GM12878 (cell line): ENCODE results near the gene SNPH. TPM values are rescaled to one million over a fixed set of nuclear protein-coding genes. Genes with fewer than 3 reads are reported as not detected.
A peak's percentile ranks its signal among the peaks of the same experiment; 100 is the strongest.

Experiments
- ATAC-seq: fragments of 200-7000 bp; cut with Tn5 transposase; 3 replicates; pipeline ENCODE4 v1.9.1; 2020; ENCODE audit warnings: mild to moderate bottlenecking, moderate library complexity
- BruUV-seq: library from RNA; stranded (reverse); fragments of 400-500 nt; replicated peaks from 2 replicates; lab custom pipeline; 2021; lab: Mats Ljungman, UMichigan
- CTCF ChIA-PET: fragments of 300-600 bp; sonication (Branson Sonifier 250); formaldehyde crosslinking; extraction: SDS; loops from one replicate; lab custom pipeline; 2021; ENCODE audit warnings: inconsistent platforms; lab: Yijun Ruan, JAX
- POLR2A ChIA-PET: fragments of 350-600 bp; formaldehyde crosslinking; extraction: SDS; loops from one replicate; lab custom pipeline; 2021; ENCODE audit warnings: inconsistent platforms; lab: Charles Lee
- RAD21 ChIA-PET: fragments of 300-600 bp; sonication (Branson Sonifier 250); formaldehyde crosslinking; loops from one replicate; lab custom pipeline; 2023; ENCODE audit warnings: antibody characterized with exemption; ENCODE audit not compliant: unreplicated experiment; lab: Charles Lee
- SMC1A ChIA-PET: fragments of 300-600 bp; sonication (Branson Sonifier 250); formaldehyde crosslinking; loops from one replicate; lab custom pipeline; 2023; ENCODE audit not compliant: unreplicated experiment, uncharacterized antibody; lab: Charles Lee
- DNase-seq: peaks from one replicate; pipeline ENCODE4 v3.0.0-alpha.2; 2011; ENCODE audit warnings: low read depth, low spot score
- FAIRE-seq: peaks from 3 replicates; lab custom pipeline; 2011; peaks lifted over from hg19 to GRCh38; lab: Jason Lieb, UNC
- H2AFZ ChIP-seq: 2 replicates; pipeline ENCODE4 v1.6.0; 2011; ENCODE audit warnings: low read depth, low read length, control low read depth; ENCODE audit not compliant: control insufficient read depth
- H3K27ac ChIP-seq: 2 replicates; pipeline ENCODE4 v1.5.1; 2011; ENCODE audit warnings: control low read depth; ENCODE audit not compliant: control insufficient read depth, insufficient read depth
- H3K27me3 ChIP-seq, 2 experiments: replicated peaks in 1 of 2; 2 replicates each; pipeline versions ENCODE4 v1.6.0 to v1.6.1; 2011; ENCODE audit warnings: low read length in 1 of 2; ENCODE audit not compliant: control insufficient read depth in 2 of 2, insufficient read depth in 2 of 2
- H3K36me3 ChIP-seq, 2 experiments: 2 replicates each; pipeline ENCODE4 v1.5.1; 2011; ENCODE audit warnings: low read length in 1 of 2; ENCODE audit not compliant: control insufficient read depth in 2 of 2, insufficient read depth in 2 of 2
- H3K4me1 ChIP-seq: 2 replicates; pipeline ENCODE4 v1.6.1; 2011; ENCODE audit warnings: mild to moderate bottlenecking, low read length, moderate library complexity, mixed read lengths; ENCODE audit not compliant: control insufficient read depth, insufficient read depth
- H3K4me2 ChIP-seq: 2 replicates; pipeline ENCODE4 v1.6.0; 2011; ENCODE audit warnings: control low read depth; ENCODE audit not compliant: control insufficient read depth, insufficient read depth
- H3K4me3 ChIP-seq: fragments of 200-600 bp; sonication (generic); 2 replicates; pipeline ENCODE4 v1.5.1; 2016
- H3K79me2 ChIP-seq: 2 replicates; pipeline ENCODE4 v1.6.0; 2011; ENCODE audit warnings: low read length; ENCODE audit not compliant: control insufficient read depth, insufficient read depth
- H3K9ac ChIP-seq: 2 replicates; pipeline ENCODE4 v1.8.0; 2011; ENCODE audit warnings: low read length, control low read depth, mixed read lengths; ENCODE audit not compliant: control insufficient read depth, insufficient read depth
- H3K9me3 ChIP-seq: replicated peaks from 3 replicates; pipeline ENCODE4 v1.5.1; 2011; ENCODE audit warnings: mild to moderate bottlenecking, low read length; ENCODE audit not compliant: control insufficient read depth, insufficient read depth
- H4K20me1 ChIP-seq: 2 replicates; pipeline ENCODE4 v1.6.0; 2011; ENCODE audit not compliant: control insufficient read depth, insufficient read depth
- CHD1 ChIP-seq: IDR thresholded peaks from 2 replicates; pipeline ENCODE4 v1.6.1; 2012; ENCODE audit warnings: low read depth, low read length, improper control_type of control experiment
- CHD4 ChIP-seq: fragments of 200-600 bp; sonication (generic); IDR thresholded peaks from 2 replicates; pipeline ENCODE4 v1.6.1; 2016; ENCODE audit warnings: mild to moderate bottlenecking
- ESRRA ChIP-seq: IDR thresholded peaks from 2 replicates; pipeline ENCODE4 v1.6.1; 2012; ENCODE audit warnings: mild to moderate bottlenecking, low read length, improper control_type of control experiment
- FOXM1 ChIP-seq: IDR thresholded peaks from 2 replicates; pipeline ENCODE4 v1.6.1; 2012; ENCODE audit warnings: low read depth, mild to moderate bottlenecking, inconsistent platforms, low read length, moderate library complexity
- IKZF1 ChIP-seq: fragments of 450-650 bp; conservative IDR thresholded peaks from 2 replicates; pipeline ENCODE4 v1.6.1; 2017; ENCODE audit warnings: antibody characterized with exemption, mild to moderate bottlenecking
- LARP7 ChIP-seq: fragments of 450-650 bp; IDR thresholded peaks from 2 replicates; pipeline ENCODE4 v1.6.1; 2017; ENCODE audit warnings: mild to moderate bottlenecking
- NFIC ChIP-seq: IDR thresholded peaks from 2 replicates; pipeline ENCODE4 v1.6.1; 2012; ENCODE audit warnings: low read depth, mild to moderate bottlenecking, inconsistent platforms, low read length, moderate library complexity
- POLR2AphosphoS2 ChIP-seq: IDR thresholded peaks from 2 replicates; pipeline ENCODE4 v1.6.1; 2011; ENCODE audit warnings: low read depth, mild to moderate bottlenecking, low read length, improper control_type of control experiment, moderate library complexity
- RAD21 ChIP-seq: IDR thresholded peaks from 2 replicates; pipeline ENCODE4 v1.6.1; 2011; ENCODE audit warnings: mild to moderate bottlenecking, low read depth, low read length, moderate library complexity; ENCODE audit not compliant: insufficient read depth
- SREBF1 ChIP-seq: IDR thresholded peaks from 2 replicates; pipeline ENCODE4 v1.6.1; 2012; ENCODE audit warnings: mild to moderate bottlenecking, low read length
- SUPT20H ChIP-seq: IDR thresholded peaks from 2 replicates; pipeline ENCODE4 v1.6.1; 2011; ENCODE audit warnings: low read depth, mild to moderate bottlenecking, low read length, moderate library complexity, borderline replicate concordance; ENCODE audit not compliant: control insufficient read depth
- WGBS: methylation state at CpG from one replicate; pipeline ENCODE4 v1.1.6; 2016; ENCODE audit warnings: low lambda C conversion rate; ENCODE audit not compliant: insufficient replicate concordance, insufficient coverage; ENCODE audit errors: missing lambda C conversion rate; 5-methylcytosine and 5-hydroxymethylcytosine counted together
- in situ Hi-C: fragments of 300-500 bp; cut with MboI; formaldehyde crosslinking; loops from 9 replicates; pipeline ENCODE4 v1.14.3; 2018; ENCODE audit warnings: mixed read lengths
- intact Hi-C: fragments of 100-400 bp; cut with micrococcal nuclease; formaldehyde crosslinking; loops from one replicate; pipeline ENCODE4 v1.14.2; 2022; ENCODE audit not compliant: unreplicated experiment
- polyA plus RNA-seq, 11 experiments: library from polyadenylated mRNA; depleted of rRNA in 4 of 11; unstranded in 6 of 11; stranded (reverse) in 5 of 11; fragments of >200 nt; fragmentation: Nextera tagmentation in 4 of 11; fragmentation: Illumina TruSeq in 1 of 11; extraction: Ambion mirVana in 4 of 11; extraction: Trizol in 1 of 11; gene quantifications; 1 replicate in 1 of 11; 2 replicates in 10 of 11; pipeline versions ENCODE4 v1.2.1 to v1.2.3, GENCODE V29; 2011 to 2016; ENCODE audit warnings: inconsistent platforms in 2 of 11, missing spikeins in 2 of 11, low read depth in 1 of 11
- total RNA-seq, 4 experiments: library from RNA; depleted of rRNA in 3 of 4; stranded (reverse); fragments of >200 nt in 3 of 4; fragmentation: Illumina TruSeq in 1 of 4; extraction: Trizol in 1 of 4; gene quantifications; 2 replicates each; pipeline versions ENCODE4 v1.2.1 to v1.2.3, GENCODE V29; 2013 to 2021
- TF ChIP-seq, protein P1 (sequence below): IDR thresholded peaks from 2 replicates; pipeline ENCODE4 v1.6.1; 2011; ENCODE audit warnings: mild to moderate bottlenecking, low read depth, low read length, moderate library complexity; ENCODE audit not compliant: insufficient replicate concordance
- TF ChIP-seq, protein P2 (sequence below): fragments of 450-650 bp; IDR thresholded peaks from 2 replicates; pipeline ENCODE4 v1.6.1; 2017; ENCODE audit warnings: low read depth, mild to moderate bottlenecking, moderate library complexity
- TF ChIP-seq, protein P3 (sequence below): fragments of 450-650 bp; conservative IDR thresholded peaks from 2 replicates; pipeline ENCODE4 v1.6.1; 2017; ENCODE audit warnings: mild to moderate bottlenecking, moderate library complexity
- TF ChIP-seq, protein P4 (sequence below): fragments of 450-650 bp; formaldehyde crosslinking; IDR thresholded peaks from 2 replicates; pipeline ENCODE4 v1.4.0; 2020; ENCODE audit warnings: mild to moderate bottlenecking, moderate library complexity

The SNPH gene
- total and polyA plus RNA-seq, 10 of the 15 experiments (the other 5 are each of a cell fraction or from before 2014, with no cell fraction given), result 0.02 to 0.45 (median 0.34) TPM; not detected in 2

DNA sequence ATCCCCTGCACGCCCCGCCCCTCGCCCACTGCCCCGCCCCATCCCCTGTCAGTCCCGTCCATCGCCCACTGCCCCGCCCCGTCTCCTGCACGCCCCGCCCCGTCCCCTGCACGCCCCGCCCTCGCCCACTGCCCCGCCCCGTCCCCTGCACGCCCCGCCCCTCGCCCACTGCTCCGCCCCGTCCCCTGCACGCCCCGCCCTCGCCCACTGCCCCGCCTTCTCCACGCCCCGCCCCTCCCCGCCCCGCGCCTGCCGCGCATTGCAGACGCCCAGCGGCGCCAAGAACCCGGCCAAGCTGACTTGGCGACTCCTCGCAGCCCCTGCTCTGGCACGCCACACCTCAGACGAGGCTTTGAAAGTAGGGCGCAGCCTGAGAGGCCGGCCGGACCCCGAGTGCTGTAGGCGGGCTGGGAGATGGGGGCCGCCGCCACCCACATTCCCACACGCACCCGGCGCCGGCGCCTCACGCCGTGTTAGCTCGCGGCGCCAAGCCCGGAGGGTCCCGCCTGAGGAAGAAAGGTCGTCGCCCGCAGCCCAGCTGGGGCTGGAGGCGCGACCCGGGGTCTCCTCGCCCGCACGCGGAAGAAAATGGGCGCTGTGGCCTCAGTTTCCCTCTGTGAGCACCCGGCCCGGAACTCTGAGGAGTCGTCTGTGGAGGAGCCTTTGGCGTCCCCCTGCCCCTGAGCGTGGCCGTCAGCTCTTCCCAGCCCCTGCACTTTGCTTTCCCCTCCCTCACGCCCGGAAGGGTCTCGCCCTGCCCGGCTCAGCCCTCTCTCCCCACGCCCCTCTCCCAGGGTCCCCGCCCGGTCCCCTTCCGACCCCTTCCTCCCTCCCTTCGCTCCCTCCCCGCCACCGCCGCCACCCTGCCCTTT, 40.1 kb upstream of the SNPH start, which contains the start of gene RAD21L1:
Gene RAD21L1 (plus strand): TSS at position 262 of the 872 bp plus-strand sequence. CDS start 2,410 bp downstream, outside the sequence.
- POLR2A ChIA-PET, result no interaction called here
- BruUV-seq, result no TSS peak
- RAD21 ChIA-PET, result no interaction called here
- CTCF ChIA-PET, result interaction anchor here (1.6 kb wide), 1 partner anchor 10 kb away, joined by 4 read pairs; no protein-coding TSS in a partner anchor
- SMC1A ChIA-PET, result no interaction called here
- Histone ChIP-seq H2AFZ (peak within 1 kb of the TSS; percentile 60; the same call in 1 of the 2 replicates), H3K4me3 (peak within 1 kb of the TSS; percentile 73), H3K79me2 (no peaks in the 10 kb centered on the region), H3K4me2 (peak within 1 kb of the TSS; percentile 100), H3K9ac (no peak within 1 kb of the TSS), H3K36me3 (no peaks in the 10 kb centered on the region), H4K20me1 (no peaks in the 10 kb centered on the region), H3K4me1 (no peaks in the 10 kb centered on the region), H3K27me3 (peaks cover 0 to 2% of the 10 kb centered on the region in 2 experiments; a peak in 2 of 4 replicates), H3K27ac (no peak within 1 kb of the TSS), H3K9me3 (no peaks in the 10 kb centered on the region)
- in situ Hi-C loops (no loop called here), intact Hi-C loops (no loop called here)
- FAIRE-seq, result no peak
- TF ChIP-seq, protein P1, sequence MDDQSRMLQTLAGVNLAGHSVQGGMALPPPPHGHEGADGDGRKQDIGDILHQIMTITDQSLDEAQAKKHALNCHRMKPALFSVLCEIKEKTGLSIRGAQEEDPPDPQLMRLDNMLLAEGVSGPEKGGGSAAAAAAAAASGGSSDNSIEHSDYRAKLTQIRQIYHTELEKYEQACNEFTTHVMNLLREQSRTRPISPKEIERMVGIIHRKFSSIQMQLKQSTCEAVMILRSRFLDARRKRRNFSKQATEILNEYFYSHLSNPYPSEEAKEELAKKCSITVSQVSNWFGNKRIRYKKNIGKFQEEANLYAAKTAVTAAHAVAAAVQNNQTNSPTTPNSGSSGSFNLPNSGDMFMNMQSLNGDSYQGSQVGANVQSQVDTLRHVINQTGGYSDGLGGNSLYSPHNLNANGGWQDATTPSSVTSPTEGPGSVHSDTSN, result no peak
- TF ChIP-seq, protein P2, sequence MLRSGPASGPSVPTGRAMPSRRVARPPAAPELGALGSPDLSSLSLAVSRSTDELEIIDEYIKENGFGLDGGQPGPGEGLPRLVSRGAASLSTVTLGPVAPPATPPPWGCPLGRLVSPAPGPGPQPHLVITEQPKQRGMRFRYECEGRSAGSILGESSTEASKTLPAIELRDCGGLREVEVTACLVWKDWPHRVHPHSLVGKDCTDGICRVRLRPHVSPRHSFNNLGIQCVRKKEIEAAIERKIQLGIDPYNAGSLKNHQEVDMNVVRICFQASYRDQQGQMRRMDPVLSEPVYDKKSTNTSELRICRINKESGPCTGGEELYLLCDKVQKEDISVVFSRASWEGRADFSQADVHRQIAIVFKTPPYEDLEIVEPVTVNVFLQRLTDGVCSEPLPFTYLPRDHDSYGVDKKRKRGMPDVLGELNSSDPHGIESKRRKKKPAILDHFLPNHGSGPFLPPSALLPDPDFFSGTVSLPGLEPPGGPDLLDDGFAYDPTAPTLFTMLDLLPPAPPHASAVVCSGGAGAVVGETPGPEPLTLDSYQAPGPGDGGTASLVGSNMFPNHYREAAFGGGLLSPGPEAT, result no peak
- TF ChIP-seq CHD1 (no peak), CHD4 (no peak), POLR2AphosphoS2 (no peak), FOXM1 (no peak), LARP7 (no peak), NFIC (no peak), SREBF1 (no peak), SUPT20H (no peak), ESRRA (no peak), RAD21 (no peak), IKZF1 (no peak)
- TF ChIP-seq, protein P3, sequence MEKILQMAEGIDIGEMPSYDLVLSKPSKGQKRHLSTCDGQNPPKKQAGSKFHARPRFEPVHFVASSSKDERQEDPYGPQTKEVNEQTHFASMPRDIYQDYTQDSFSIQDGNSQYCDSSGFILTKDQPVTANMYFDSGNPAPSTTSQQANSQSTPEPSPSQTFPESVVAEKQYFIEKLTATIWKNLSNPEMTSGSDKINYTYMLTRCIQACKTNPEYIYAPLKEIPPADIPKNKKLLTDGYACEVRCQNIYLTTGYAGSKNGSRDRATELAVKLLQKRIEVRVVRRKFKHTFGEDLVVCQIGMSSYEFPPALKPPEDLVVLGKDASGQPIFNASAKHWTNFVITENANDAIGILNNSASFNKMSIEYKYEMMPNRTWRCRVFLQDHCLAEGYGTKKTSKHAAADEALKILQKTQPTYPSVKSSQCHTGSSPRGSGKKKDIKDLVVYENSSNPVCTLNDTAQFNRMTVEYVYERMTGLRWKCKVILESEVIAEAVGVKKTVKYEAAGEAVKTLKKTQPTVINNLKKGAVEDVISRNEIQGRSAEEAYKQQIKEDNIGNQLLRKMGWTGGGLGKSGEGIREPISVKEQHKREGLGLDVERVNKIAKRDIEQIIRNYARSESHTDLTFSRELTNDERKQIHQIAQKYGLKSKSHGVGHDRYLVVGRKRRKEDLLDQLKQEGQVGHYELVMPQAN, result no peak
- TF ChIP-seq, protein P4, sequence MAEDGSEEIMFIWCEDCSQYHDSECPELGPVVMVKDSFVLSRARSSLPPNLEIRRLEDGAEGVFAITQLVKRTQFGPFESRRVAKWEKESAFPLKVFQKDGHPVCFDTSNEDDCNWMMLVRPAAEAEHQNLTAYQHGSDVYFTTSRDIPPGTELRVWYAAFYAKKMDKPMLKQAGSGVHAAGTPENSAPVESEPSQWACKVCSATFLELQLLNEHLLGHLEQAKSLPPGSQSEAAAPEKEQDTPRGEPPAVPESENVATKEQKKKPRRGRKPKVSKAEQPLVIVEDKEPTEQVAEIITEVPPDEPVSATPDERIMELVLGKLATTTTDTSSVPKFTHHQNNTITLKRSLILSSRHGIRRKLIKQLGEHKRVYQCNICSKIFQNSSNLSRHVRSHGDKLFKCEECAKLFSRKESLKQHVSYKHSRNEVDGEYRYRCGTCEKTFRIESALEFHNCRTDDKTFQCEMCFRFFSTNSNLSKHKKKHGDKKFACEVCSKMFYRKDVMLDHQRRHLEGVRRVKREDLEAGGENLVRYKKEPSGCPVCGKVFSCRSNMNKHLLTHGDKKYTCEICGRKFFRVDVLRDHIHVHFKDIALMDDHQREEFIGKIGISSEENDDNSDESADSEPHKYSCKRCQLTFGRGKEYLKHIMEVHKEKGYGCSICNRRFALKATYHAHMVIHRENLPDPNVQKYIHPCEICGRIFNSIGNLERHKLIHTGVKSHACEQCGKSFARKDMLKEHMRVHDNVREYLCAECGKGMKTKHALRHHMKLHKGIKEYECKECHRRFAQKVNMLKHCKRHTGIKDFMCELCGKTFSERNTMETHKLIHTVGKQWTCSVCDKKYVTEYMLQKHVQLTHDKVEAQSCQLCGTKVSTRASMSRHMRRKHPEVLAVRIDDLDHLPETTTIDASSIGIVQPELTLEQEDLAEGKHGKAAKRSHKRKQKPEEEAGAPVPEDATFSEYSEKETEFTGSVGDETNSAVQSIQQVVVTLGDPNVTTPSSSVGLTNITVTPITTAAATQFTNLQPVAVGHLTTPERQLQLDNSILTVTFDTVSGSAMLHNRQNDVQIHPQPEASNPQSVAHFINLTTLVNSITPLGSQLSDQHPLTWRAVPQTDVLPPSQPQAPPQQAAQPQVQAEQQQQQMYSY, result no peak
- ATAC-seq, result peak; percentile 92
- no peak for DNase-seq
- 0% methylated on average over 16 of the region's 88 CpGs for WGBS
